ENCODE data around the gene PDE6G. TPM values are rescaled to one million over a fixed set of nuclear protein-coding genes. Genes with fewer than 3 reads are reported as not detected.

PDE6G gene
- total and polyA plus RNA-seq, 2 of the 8 experiments (the other 6 are each of a cell fraction or from before 2014, with no cell fraction given) = 5.8 to 12.9 TPM

DNA sequence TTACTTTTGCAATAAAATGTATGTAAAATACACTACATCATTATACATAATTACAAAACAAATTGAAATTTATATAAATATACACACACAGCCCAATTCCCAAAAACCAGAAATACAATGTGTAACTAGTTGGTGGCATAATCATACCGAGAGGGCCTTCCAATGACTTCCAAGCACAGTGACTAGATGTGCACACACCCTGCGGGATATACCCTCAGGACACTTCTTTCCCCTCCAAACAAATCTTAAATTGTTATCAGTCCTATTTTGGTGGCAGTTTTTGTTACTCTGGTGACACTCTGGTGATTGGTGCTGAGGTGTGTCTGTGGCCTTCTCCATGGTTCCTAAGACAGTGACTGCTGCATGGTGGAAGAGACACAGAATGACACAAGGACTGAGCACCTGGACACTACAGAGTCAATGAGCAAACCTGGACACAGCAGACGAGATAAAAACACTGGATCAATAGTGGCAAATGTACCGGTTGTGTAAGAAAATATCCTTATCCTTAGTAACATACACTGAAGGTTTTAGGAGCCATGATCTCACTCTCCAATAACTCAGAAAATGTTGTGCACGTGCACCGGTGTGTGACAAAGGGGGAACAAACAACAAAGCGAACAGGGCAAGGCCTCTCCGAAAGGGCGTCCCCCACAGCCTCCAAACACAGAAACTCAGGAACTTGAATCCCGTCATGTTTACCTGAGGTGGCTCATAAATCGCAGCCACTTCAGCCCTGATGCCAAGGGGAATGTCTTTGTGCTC is 52.3 kb downstream of the PDE6G start:
- POLR2A ChIA-PET (ENCODE audit: partially characterized antibody) = interaction anchor here (0.9 kb wide), 1 partner anchor 17 kb away, joined by 3 read pairs; no protein-coding TSS in a partner anchor
- H3K79me1 ChIP-seq (ENCODE audit: low read depth, low read length) = peaks cover 8% of the 10 kb centered on the region

More for the DNA sequence above, 52.3 kb downstream of the PDE6G start:
- Histone ChIP-seq H2BK120ac (replicated peaks; ENCODE audit: low read depth, low read length) (no peak overlapping the region), H4K5ac (ENCODE audit: insufficient read length, low read depth, low read length) (no peak overlapping the region), H3K4me2 (ENCODE audit: insufficient read depth in 1 of 2, low read depth in 2 of 2, low read length in 2 of 2) (no peak overlapping the region), H2AK5ac (ENCODE audit: low read depth, low read length) (no peak overlapping the region), H4K91ac (replicated peaks; ENCODE audit: insufficient read length, low read length) (no peak overlapping the region), H3K18ac (ENCODE audit: extremely low read depth, low read length) (no peak overlapping the region), H3K4ac (replicated peaks; ENCODE audit: insufficient read length, low read depth, low read length) (no peak overlapping the region), H3K23ac (ENCODE audit: insufficient read length) (no peak overlapping the region), H3K79me2 (ENCODE audit: control insufficient read depth in 1 of 2, insufficient read depth in 2 of 2, low read length in 2 of 2) (peaks cover 0 to 2% of the 10 kb centered on the region in 2 experiments; a peak in 1 of 4 replicates), H2BK12ac (ENCODE audit: low read depth, low read length) (no peak overlapping the region), H3K36me3 (ENCODE audit: control insufficient read depth in 2 of 4, insufficient read depth in 4 of 4, low read length in 3 of 4) (peaks cover 21 to 56% (median 46%) of the 10 kb centered on the region in 4 experiments), H3K14ac (ENCODE audit: insufficient read length) (no peak overlapping the region), H2BK20ac (ENCODE audit: low read length) (no peak overlapping the region), H3K23me2 (ENCODE audit: low read depth, low read length) (no peaks in the 10 kb centered on the region), H4K8ac (ENCODE audit: extremely low read depth, insufficient read depth, low read length) (no peak overlapping the region; the same call in 1 of the 2 replicates), H3K4me1 (replicated peaks in 1 of 4; ENCODE audit: control insufficient read depth in 3 of 4, insufficient read depth in 4 of 4, low read length in 3 of 4) (no peaks in the 10 kb centered on the region), H3K56ac (replicated peaks; ENCODE audit: insufficient read length, low read depth, low read length) (no peak overlapping the region), H2BK15ac (ENCODE audit: low read length) (no peak overlapping the region), H3K9me3 (ENCODE audit: insufficient read depth in 2 of 2, low read depth in 1 of 2, low read length in 1 of 2) (no peaks in the 10 kb centered on the region), H3K27ac (ENCODE audit: low read depth, low read length) (no peak overlapping the region), H2BK5ac (ENCODE audit: low read depth, low read length) (no peak overlapping the region), H3K4me3 (ENCODE audit: extremely low read depth in 1 of 4, insufficient read depth in 2 of 4, low read depth in 3 of 4, low read length in 4 of 4) (no peak overlapping the region), H2AFZ (ENCODE audit: low read length) (no peak overlapping the region), H3K27me3 (replicated peaks in 1 of 4; ENCODE audit: control insufficient read depth in 3 of 4, extremely low read depth in 1 of 4, insufficient read depth in 3 of 4, low read length in 3 of 4) (no peaks in the 10 kb centered on the region), H3K9ac (replicated peaks in 1 of 4; ENCODE audit: extremely low read depth in 1 of 4, low read depth in 3 of 4, low read length in 3 of 4) (no peak overlapping the region), H4K20me1 (replicated peaks in 1 of 2; ENCODE audit: control insufficient read depth in 1 of 2, insufficient read depth in 2 of 2, low read length in 2 of 2) (peaks cover 0 to 9% of the 10 kb centered on the region in 2 experiments)
- CTCF ChIA-PET (ENCODE audit: partially characterized antibody) = interaction anchor here (0.7 to 4.1 kb wide), 4 partner anchors 12 to 25 kb away, joined by 3 to 21 read pairs (median 3); no protein-coding TSS in a partner anchor
- WGBS, 2 experiments (ENCODE audit: extremely low coverage in 1 of 2, insufficient coverage in 1 of 2, insufficient read length in 1 of 2, insufficient replicate concordance in 2 of 2, low coverage in 1 of 2, low lambda C conversion rate in 2 of 2, missing lambda C conversion rate in 1 of 2) = 96% methylated on average over 11 of the region's 11 CpGs; no CpG with 5 or more reads in 1 of the 2 experiments
- TF ChIP-seq RAD21 (IDR thresholded peaks at IDR 0.05 in 1 of 2, conservative IDR thresholded peaks at IDR 0.05 in 1 of 2; ENCODE audit: low read depth in 2 of 2, low read length in 2 of 2) (no peak), HDAC6 (IDR thresholded peaks at IDR 0.05; ENCODE audit: low read depth, low read length) (no peak), JUN (IDR thresholded peaks at IDR 0.05; ENCODE audit: low read depth, low read length) (no peak), SP4 (IDR thresholded peaks at IDR 0.05; ENCODE audit: low read length) (no peak)
- no peak for DNase-seq (ENCODE audit: low read depth in 1 of 2, low spot score in 2 of 2)
- no peak for FAIRE-seq

Measured in H1 (cell line).